Dedifferentiated amniotic fluid mesenchymal stem cell (primary cell): ENCODE measurements around the gene PYGO1.
"Not testable (repeated sequence)": the region's sequence is repeated elsewhere in the genome, so short reads cannot be mapped to it uniquely, and the experiment has no call there.

ENCODE experiments used
- DNase-seq: peaks from one replicate; pipeline ENCODE4 v3.0.0-alpha.2; 2016; ENCODE audit errors: extremely low spot score

PYGO1 gene

DNA sequence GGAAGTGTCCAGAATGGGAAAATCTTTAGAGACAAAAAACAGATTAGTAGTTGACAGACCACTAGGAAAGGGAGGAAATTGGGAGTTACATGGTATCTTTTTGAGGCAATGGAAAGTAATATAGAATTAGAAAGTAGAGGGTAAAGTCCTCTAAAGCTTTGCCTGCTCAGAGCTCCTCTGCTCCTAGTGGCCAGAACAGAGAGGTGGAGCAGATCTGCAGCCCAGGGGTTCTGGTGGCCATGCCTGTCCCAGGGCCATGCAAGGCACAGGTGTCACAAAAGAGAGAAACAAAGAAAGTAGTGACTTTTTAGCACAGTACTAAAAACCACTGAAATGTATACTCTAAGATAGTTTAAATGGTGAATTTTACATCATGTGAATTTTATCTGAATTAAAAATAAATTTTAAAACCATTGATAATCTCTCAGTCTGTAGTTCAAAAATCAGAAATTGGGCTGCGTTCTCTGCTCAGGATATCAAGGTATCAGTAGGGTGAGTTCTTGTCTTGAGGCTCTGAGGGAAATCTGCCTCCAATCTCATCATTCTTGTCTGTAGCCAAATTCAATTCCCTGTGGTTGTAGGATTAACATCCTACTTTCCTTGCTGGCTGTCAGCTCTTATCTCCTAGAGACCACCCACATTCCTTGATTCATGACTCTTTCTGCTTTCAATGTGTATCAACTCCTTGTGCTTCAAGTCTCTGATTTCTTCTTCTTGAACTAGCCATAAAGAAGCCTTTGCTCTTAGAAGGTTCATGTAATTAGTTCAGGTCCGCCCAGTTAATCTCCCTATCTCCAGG lies 23.6 kb downstream of the PYGO1 start:
- DNase-seq, result no peak

DNA sequence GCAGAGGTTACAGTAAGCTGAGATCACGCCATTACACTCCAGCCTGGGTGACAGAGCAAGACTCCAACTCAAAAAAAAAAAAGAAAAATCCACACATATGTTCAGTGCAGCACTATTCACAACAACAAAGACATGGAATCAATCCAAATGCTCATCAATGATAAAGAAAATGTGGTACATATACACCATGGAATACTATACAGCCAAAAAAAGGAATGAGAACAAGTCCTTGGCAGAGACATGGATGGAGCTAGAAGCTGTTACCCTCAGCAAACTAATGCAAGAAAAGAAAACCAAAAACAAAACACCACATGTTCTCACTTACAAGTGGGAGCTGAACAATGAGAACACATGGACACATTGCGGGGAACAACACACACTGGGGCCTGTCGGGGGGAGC lies 25.5 kb downstream of the PYGO1 start:
- DNase-seq, result no peak

DNA sequence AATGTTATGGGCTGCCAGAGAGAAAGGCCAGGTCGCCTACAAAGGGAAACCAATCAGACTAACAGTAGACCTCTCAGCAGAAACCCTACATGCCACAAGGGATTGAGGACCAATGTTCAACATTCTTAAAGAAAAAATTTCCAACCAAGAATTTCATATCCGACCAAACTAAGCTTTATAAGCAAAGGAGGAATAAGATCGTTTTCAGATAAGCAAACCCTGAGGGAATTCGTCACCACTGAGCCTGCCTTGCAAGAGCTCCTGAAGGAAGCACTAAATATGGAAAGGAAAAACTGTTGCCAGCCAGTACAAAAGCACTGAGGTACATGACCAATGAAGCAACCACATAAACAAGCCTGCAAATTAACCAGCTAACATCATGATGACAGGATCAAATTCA lies 33.1 kb downstream of the PYGO1 start:
- no peak for DNase-seq

DNA sequence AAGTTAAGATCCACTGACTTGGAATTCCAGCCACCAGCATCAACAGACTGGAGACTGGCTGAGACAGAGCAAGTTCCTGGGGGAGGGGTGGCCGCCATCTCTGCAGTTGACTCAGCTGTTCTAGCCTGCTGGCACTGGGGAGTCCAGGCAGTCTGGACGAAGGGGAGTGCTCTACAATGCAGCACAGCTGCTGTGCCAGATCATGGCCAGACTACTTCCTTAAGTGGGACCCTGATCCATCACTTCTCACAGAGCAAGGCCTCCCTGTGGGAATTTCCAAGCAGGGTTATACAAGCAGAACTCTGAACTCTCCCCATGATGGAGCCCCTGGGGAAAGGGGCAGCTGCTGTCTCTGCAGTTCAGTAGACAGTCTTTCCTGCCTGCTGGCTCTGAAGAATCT lies 35.2 kb downstream of the PYGO1 start:
- no peak for DNase-seq

DNA sequence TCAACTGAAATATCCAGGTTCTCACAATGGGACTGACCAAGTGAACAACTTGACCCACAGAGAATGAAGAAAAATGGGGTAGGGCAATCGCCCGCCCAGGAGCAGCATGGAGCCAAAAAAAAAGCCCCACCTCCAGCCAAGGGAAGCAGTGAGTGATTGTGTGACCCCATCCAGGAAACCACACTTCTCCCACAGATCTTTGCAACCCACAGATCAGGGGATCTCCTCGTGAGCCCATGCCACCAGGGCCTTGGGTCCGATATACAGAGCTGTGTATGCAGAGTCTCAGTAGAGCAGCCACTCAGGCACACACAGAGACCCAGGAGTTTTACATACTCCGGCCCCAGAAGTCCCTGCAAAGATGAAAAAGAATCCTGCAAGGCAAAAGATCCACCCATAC lies 35.7 kb downstream of the PYGO1 start:
- no peak for DNase-seq

DNA sequence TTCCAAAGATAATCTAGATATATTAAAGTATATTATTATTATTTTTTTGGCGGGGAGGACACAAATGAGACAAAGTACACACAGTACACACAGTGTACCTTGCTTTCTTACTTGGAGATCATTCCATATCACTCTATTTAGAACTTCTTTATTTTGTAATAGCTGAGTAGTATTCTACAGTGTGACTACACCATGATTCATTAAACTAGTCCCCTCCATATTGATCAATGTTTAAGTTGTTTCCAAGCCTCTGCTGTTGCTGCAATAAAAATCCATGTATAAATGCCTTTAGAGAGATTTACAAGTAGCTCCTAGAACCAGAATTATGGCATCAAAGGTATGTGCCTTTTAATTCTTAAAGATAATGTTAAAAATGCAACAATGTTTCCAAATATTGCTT lies 38.8 kb downstream of the PYGO1 start:
- DNase-seq, result no peak

DNA sequence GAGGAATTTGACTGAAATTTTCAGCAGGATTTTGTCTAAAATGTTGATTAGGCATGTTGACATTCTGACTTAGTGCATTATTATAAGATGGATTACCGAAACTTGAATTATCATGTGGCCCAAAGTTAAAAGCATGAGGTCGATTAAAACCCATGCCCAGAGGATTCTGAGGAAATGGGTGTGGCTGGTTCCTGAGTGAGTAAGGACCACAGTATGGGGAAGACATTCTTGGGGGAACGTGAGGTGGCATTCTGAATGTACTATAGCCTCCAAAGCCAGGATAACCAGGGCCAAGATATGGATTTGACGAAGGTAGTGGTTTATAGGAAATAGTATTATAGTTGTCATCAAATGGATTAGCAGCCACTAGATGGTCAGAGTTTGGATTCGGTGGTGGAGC lies 41.4 kb downstream of the PYGO1 start:
- no peak for DNase-seq

DNA sequence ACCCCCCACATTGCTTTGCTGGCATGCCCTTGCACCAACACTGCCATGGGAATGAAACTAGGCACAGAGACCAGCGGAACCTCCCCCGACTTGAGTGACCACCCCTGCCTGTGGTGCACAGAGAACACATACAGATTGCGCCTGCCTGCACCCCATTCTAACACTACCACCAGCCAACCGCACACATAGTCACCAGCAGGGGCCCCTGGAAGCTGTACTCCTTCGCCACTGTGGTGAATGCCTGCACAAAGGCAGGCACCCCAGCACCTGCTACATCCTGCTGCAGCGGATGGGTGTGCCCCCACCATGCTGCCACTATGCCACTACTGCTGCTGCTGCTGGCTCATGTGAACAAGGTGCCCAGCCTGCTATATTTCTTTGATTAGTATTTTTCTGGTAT lies 52.7 kb downstream of the PYGO1 start:
- no peak for DNase-seq

DNA sequence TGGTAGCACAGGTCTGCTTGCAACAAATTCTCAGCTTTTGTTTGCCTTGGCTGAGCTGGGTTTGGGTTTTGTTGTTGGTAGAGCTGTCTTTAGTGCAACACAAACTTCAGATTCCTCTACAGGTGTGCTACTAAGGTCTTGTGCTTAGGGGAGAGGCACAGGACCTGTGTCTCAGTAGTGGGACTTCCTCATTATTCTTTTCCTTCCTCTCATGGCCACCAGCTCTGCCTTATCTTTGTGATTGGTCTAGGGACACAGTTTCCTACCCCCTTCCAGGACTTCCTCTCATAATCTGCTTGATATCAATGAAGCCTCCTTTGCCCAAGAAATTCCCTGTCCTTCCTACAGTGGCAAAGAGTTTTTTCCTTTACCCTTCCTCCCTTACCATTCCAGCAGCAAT lies 55.2 kb downstream of the PYGO1 start:
- DNase-seq, result no peak

DNA sequence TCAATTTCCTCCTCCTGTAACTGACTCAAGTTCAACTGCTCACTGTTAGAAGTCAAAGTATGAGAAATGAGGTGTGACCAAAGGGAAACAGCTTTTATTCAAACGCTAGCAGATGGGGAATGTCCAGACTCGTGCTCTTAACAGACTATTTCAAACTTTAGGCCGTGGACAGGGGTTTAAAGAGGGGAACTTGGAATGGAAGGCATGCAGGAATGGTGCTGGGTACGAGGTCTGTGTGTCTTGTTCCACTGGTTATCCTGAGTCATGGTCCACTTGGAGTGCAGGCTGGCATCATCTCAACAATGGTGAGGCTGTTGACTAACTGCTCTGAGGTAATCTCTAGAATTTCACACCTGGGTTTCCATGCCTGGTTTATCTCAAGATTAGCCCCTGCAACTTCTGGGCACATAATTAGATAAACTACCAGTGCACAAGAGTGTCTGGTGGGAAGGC lies 57.3 kb downstream of the PYGO1 start:
- DNase-seq, result no peak

DNA sequence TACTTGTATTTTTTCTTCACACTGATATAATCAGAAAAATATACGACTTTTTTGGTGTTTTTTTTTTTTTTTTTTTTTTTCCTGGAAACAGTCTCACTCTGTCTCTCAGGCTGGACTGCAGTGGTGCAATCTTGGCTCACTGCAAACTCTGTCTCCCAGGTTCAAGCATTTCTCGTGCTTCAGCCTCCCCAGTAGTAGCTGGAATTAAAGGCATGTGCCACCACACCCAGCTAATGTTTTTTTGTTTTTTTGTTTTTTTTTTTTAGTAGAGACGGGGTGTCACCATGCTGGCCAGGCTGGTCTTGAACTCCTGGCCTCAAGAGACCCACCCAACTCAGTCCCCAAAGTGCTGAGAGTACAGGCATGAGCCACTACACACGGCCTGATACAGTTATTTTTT lies 59.3 kb downstream of the PYGO1 start:
- DNase-seq, result no peak

DNA sequence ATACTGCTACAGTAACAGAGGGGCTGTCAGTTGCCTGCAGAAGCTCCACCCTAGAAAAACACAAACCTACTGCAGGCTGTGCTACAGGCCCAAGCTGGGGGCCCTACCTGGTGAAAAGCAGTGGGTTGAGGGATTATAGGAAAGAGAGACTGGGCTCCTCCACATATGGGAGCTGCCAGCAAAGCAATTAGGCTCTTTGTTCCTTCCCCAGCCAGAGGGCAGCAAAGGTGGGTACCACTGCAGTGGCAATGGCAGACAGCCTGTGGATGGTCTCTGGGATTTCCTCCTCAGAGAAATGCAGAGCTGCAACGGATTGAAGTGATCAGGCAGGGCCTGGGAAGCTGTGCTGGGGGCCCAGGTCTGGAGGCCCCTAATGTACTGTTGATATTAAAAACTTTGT lies 61.0 kb downstream of the PYGO1 start:
- DNase-seq, result no peak

DNA sequence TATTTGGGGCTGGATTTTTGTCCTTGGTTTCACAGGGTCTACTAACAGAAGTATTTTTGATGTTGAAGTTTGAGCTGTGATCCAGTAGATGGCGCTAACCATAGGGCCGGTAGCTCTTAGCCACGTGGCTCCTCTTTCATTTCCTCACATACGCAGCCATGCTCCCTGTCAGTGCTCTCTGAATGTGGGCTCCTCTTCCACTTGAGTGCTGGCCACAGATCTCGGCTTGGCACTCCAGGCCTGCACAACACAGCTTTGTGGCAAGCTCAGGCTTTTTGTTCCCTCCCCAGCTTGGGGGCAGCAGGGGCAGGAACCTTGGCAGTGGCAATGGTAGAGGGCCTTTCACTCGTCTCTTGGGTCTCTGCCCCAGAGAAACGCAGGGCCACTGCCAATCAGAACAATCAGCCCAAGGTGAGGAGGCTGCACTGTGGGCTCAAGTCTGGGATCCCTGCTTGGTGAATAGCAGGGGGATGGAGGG lies 61.5 kb downstream of the PYGO1 start:
- peak; percentile 29 for DNase-seq

DNA sequence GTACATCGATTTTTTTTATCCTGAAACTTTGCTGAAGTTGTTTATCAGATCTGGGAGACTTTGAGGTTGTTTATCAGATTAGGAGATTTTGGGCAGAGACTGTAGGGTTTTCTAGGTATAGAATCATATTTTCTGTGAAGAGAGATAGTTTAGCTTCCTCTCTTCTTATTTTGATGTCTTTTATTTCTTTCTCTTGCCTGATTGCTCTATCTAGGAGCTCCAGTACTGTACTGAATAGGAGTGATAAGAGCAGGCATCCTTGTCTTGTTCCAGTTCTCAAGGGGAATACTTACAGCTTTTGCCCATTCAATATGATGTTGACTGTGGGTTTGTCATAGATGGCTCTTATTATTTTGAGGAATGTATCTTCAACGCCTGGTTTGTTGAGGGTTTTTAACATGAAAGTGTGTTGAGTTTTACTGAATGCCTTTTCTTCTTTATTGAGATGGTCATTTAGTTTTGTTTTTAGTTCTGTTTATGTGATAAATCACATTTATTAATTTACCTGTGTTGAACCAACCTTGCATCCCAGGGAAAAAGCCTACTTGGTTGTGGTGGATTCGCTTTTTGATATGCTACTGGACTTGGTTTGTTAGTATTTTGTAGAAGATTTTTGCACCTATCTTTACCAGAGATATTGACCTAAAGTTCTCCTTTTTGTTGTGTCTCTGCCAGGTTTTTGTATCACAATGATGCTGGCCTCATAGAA lies 65.2 kb downstream of the PYGO1 start:
- no peak for DNase-seq

DNA sequence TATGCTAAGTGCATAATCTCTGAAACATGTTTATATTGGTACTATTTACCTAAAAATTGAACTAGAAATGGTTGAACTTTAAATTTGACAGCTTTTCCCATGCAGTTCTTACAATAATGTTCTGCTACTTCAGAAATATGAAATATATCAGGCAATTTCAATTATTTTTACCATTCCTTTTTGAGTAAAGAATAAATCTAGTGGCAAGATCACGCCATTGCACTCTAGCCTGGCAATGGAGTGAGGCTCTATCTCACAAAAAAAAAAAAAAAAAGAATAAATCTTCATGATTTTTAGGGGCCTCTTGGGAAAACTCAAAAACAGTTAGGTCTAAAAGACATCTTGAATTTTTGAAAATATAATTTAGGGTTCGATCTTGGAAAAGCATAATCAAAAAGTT lies 69.5 kb downstream of the PYGO1 start:
- DNase-seq, result no peak

DNA sequence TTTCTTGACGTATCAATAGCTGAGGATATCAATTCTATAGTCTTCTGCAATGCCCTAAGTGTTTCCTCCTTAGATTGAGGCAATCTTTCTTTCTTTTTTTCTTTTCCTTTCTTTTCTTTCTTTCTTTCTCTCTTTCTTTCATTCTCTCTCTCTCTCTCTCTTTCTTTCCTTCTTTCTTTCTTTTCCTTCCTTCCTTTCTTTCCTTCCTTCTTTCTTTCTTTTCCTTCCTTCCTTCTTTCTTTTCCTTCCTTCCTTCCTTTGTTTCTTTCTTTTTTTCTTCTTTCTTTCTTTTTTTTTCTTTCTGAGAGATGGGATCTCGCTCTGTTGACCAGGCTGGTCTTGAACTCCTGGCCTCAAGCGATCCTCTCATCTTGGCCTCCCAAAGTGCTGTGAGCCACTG lies 70.1 kb downstream of the PYGO1 start:
- no peak for DNase-seq

DNA sequence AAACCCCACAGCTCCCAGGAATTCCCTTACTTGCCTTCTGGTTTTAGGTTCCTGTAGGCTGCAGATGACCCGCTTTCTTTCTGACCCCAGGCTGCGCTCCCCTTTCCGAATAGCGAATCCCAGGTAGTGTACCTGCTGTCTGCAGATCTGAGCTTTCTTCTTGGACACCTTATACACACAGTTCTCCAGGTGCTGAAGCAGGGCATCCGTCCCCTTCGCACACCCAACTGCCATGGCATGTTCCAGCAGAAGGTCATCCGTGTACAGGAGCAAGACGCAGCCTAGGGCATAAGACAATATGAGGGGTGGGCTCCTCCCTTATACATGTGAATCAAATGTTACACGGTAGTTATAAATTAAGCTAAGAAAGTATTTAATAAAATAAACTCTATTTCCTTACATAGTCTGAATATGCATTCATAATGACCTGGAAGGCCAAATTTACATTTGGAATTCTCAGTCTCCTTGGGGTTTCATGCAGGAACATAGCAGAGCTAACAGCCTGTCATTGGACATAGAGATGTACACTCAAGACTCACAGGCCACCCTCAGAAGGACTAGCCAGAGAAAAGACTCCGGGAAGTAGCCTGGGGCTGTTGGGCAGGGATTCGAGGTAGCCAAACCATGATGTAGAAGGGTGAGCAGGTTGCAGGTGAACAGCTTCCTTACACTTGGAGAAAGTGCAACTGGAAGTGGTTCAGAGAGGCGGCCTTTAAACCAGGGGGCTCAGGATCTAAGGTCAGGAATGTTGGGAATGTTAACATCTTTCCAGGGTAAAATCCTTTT lies 72.0 kb downstream of the PYGO1 start:
- DNase-seq, result no peak

DNA sequence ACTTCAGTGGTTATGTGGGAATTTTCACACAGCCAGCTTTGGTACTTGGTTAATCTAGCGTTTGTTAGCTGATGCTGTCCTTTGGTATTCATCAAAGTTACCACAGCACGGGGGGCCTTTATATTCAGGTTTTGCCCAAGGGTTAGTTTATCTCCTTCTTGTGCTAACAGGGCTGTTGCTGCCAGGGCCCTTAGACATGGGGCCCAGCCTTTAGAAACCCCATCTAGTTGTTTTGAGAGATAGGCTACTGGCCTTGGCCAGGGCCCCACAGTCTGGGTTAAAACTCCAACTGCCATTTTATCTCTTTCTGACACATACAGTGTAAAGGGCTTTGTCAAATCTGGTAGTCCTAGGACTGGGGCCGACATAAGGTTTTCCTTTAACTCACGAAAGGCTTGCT lies 72.7 kb downstream of the PYGO1 start:
- DNase-seq, result no peak

DNA sequence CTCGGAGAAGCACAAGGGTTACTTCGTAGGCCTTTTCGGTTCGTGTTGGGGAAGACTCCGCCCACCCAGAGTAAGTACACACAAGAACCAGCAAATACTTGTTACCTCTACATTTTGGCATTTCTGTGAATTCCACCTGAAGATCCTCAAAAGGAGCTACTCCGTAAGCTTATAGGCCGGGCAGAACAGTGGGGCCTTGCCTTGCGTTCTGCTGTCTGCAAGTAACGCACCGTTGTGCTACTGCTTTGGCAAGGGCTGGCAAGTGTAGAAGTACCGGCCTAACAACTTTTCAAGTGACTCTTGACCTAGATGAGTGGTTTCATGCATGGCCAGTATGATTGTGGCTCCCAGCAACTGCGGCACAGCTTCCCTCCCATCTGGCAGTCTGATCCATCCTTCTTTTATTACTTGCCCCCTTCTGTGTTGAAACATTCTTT lies 73.7 kb downstream of the PYGO1 start:
- no peak for DNase-seq

DNA sequence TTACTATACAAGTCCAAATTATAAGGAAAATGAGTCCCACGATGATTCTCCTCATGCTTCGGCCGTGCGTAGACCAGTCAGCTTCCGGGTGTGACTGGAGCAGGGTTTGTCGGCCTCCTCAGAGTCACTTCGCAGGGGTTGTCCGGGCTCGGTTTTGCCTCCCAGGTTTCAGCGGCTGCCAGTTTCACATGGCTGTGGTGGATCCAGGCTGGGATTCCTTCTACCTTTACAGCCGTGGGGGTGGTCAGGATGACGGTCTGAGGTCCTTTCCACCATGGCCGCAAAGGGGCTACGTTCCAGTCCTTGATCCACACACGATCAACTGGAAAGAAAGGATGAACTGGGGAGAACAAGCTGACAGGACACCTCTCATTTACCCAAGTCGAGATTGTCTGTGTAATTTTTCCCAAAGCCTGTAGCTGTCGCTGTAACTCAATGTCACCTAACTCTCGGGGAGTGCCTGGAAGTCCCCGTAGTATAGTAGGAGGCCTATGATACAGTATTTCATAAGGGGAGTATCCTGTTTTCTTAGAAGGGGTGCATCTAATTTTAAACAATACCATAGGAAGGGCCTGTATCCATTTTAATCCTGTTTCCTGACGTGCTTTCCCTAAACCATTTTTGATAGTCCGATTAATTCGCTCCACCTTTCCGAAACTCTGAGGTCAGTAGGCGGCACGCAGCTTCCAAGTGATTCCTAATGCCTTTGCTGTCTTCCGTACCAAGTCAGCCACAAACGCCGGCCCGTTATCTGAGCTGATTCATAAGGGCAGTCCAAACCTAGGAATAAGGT lies 74.3 kb downstream of the PYGO1 start:
- not testable (repeated sequence) for DNase-seq

DNA sequence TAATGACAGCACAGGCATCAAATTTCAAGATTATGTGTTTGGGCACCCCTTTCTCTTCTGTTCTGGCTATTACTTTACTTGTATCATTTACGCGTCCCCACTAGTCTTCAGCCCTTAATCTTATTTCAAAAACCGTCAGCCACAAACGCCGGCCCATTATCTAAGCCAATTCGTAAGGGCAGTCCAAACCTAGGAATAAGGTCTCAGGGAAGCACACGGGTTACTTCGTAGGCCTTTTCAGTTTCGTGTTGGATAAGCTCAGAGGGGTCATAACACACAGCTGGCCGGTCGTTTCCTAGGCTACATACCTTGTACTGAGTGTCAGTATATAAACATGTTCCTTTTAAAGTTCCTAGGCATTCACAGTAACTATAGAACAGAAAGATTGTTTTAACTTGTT lies 75.0 kb downstream of the PYGO1 start:
- no peak for DNase-seq

DNA sequence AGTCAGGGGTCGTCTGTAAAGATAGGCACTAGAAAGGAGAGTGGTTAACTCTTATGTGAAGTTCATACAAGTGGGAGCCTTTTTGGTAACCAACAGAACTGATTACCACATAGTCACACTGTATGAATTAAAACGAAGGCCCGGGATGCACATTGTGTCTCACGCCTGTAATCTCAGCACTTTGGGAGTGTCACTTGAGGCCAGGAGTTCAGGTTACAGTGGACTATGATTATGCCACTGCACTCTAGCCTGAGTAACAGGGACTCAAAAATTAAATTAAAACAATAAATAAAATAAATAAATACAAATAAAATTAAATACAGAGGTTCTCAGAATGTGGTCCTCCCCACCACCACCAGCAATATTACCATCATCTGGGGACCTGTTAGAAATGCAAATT lies 80.6 kb downstream of the PYGO1 start:
- DNase-seq, result no peak
